A673 (cell line): ENCODE measurements around the gene EPN2. TPM values are rescaled to one million over a fixed set of nuclear protein-coding genes. Genes with fewer than 3 reads are reported as not detected.

Experiments
- BruUV-seq: library from RNA; stranded (reverse); fragments of 400-500 nt; replicated peaks from 2 replicates; lab custom pipeline; 2021; lab: Mats Ljungman, UMichigan
- CTCF ChIA-PET: fragments of 300-600 bp; sonication (Branson Sonifier 250); formaldehyde crosslinking; loops from one replicate; lab custom pipeline; 2022; ENCODE audit warnings: antibody characterized with exemption; lab: Charles Lee
- POLR2A ChIA-PET: fragments of 300-600 bp; sonication (Branson Sonifier 250); formaldehyde crosslinking; loops from one replicate; lab custom pipeline; 2022; ENCODE audit warnings: antibody characterized with exemption; ENCODE audit not compliant: low non-redundant PET; lab: Charles Lee
- DNase-seq: peaks from one replicate; pipeline ENCODE4 v3.0.0-alpha.2; 2015; ENCODE audit warnings: low spot score
- H3K27ac ChIP-seq: fragments of 200-600 bp; sonication (generic); 2 replicates; pipeline ENCODE4 v1.5.1; 2016; ENCODE audit warnings: mixed run types, low read depth, mild to moderate bottlenecking, mixed read lengths, antibody characterized with exemption, low read length; ENCODE audit not compliant: poor library complexity, severe bottlenecking
- H3K27me3 ChIP-seq: fragments of 200-600 bp; sonication (generic); replicated peaks from 2 replicates; pipeline ENCODE4 v1.6.1; 2017; ENCODE audit warnings: mixed run types, low read depth, mild to moderate bottlenecking, mixed read lengths, antibody characterized with exemption, low read length; ENCODE audit not compliant: insufficient read depth, poor library complexity
- H3K36me3 ChIP-seq: fragments of 200-600 bp; sonication (generic); 2 replicates; pipeline ENCODE4 v1.6.1; 2016; ENCODE audit warnings: mixed run types, mild to moderate bottlenecking, mixed read lengths, antibody characterized with exemption, low read length; ENCODE audit not compliant: insufficient read depth, poor library complexity, severe bottlenecking
- H3K4me1 ChIP-seq: fragments of 200-600 bp; sonication (generic); 2 replicates; pipeline ENCODE4 v1.6.1; 2017; ENCODE audit warnings: mixed run types, mild to moderate bottlenecking, mixed read lengths, antibody characterized with exemption, low read length; ENCODE audit not compliant: insufficient read depth, poor library complexity, severe bottlenecking
- H3K4me3 ChIP-seq: fragments of 200-600 bp; sonication (generic); 2 replicates; pipeline ENCODE4 v1.5.1; 2016; ENCODE audit warnings: low read depth, mixed run types, mild to moderate bottlenecking, mixed read lengths, low read length; ENCODE audit not compliant: poor library complexity, severe bottlenecking
- H3K9me3 ChIP-seq: fragments of 200-600 bp; sonication (generic); 2 replicates; pipeline ENCODE4 v1.6.1; 2016; ENCODE audit warnings: mixed run types, low read depth, mild to moderate bottlenecking, mixed read lengths, antibody characterized with exemption, low read length; ENCODE audit not compliant: poor library complexity, severe bottlenecking
- CTCF ChIP-seq: fragments of 300-800, 200-600 bp; sonication (generic); conservative IDR thresholded peaks from 2 replicates; pipeline ENCODE4 v1.5.1; 2017; ENCODE audit warnings: low read depth, mild to moderate bottlenecking, antibody characterized with exemption, low read length, moderate library complexity, mixed read lengths
- EZH2 ChIP-seq: fragments of 200-600 bp; sonication (generic); IDR thresholded peaks from 2 replicates; pipeline ENCODE4 v1.6.1; 2017; ENCODE audit warnings: borderline replicate concordance, low read depth, mild to moderate bottlenecking, mixed read lengths, antibody characterized with exemption, low read length; ENCODE audit not compliant: poor library complexity, severe bottlenecking
- intact Hi-C: fragments of 100-400 bp; cut with micrococcal nuclease; formaldehyde crosslinking; loops from one replicate; pipeline ENCODE4 v1.10.0; 2022; ENCODE audit not compliant: unreplicated experiment
- total RNA-seq: library from RNA; stranded (reverse); gene quantifications from 2 replicates; pipeline ENCODE4 v1.2.3, GENCODE V29; 2021

EPN2 gene
- total RNA-seq, 1 experiment from 2014 or later = 52.0 TPM

- intact Hi-C loops = no loop called here
- Histone ChIP-seq H3K36me3 (no peaks in the 10 kb centered on the region), H3K9me3 (no peaks in the 10 kb centered on the region), H3K4me3 (no peak overlapping the region), H3K4me1 (no peaks in the 10 kb centered on the region), H3K27ac (no peak overlapping the region), H3K27me3 (no peaks in the 10 kb centered on the region)
- TF ChIP-seq CTCF (no peak), EZH2 (no peak)
- BruUV-seq = no TSS peak
- no peak for DNase-seq
- ChIA-PET CTCF (no interaction called here), POLR2A (no interaction called here)
Observed at GRCh38 chr17:19336938-19337711, 100.0 kb downstream of the EPN2 start.

- Histone ChIP-seq H3K4me1 (no peaks in the 10 kb centered on the region), H3K36me3 (no peaks in the 10 kb centered on the region), H3K4me3 (no peak overlapping the region), H3K27ac (no peak overlapping the region), H3K27me3 (no peaks in the 10 kb centered on the region), H3K9me3 (no peaks in the 10 kb centered on the region)
- no peak for DNase-seq
- TF ChIP-seq CTCF = no peak
- TF ChIP-seq EZH2 = no peak
- intact Hi-C loops = no loop called here
- CTCF ChIA-PET = no interaction called here
- POLR2A ChIA-PET = no interaction called here
- no TSS peak for BruUV-seq
Observed at GRCh38 chr17:19337712-19338023, 100.5 kb downstream of the EPN2 start.

DNA sequence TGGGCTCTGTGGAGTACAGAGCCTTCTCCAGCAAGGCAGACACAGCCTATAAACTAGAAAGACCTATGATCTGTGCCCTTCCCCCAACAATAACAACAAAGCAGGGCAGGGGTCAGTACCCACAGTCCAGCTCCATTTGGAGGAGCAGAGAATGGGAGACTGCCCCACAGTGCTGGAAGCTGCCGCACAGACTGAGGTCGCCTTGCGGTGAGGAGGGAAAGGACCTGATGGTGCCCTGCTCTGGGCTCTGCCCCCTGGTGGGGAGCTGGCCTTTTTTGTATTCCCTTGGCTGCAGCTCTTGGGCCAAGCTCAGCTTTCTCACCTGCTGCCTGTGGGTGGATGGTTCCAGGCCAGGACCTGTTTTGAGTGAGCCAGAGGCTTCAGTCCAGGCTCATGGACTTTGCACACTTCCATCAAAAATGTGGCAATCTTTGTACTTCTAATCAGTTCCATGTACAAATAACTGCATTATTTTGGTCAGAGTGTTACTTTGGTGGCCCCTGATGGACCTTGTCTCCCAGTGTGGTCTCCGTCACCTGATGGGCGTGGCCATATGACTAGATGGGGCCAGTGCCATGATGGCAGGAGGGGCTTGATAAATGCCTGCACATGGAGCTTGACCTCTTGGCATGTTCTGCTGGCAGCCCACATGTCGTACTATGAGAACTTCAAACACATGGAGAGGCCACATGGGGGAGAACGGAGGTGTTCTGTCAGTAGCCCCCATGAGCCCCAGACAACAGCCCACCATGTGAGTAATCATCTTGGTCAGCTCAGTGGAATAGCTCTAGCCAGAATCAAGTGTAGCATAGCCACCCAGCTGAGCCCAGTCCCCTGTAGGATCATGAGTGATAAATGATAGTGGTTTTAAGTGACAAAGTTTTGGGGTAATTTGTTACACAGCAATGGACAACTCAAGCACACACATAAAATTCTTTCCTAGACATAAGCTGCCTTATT lies 101.1 kb downstream of the EPN2 start:
- Histone ChIP-seq H3K27me3 (no peaks in the 10 kb centered on the region), H3K36me3 (no peaks in the 10 kb centered on the region), H3K9me3 (no peaks in the 10 kb centered on the region), H3K27ac (no peak overlapping the region), H3K4me3 (no peak overlapping the region), H3K4me1 (no peaks in the 10 kb centered on the region)
- POLR2A ChIA-PET = no interaction called here
- intact Hi-C loops = no loop called here
- TF ChIP-seq CTCF (peak; percentile 41; the same call in 1 of the 2 replicates), EZH2 (no peak)
- no peak for DNase-seq
- no TSS peak for BruUV-seq
- CTCF ChIA-PET = interaction anchor here (0.5 to 0.9 kb wide), 3 partner anchors 53 to 424 kb away, joined by 3 to 4 read pairs (median 3); no protein-coding TSS in a partner anchor
